Glutamatergic neuron (in vitro differentiated cells): ENCODE measurements around the gene CFAP107. TPM values are rescaled to one million over a fixed set of nuclear protein-coding genes. Genes with fewer than 3 reads are reported as not detected.

Experiments
- DNase-seq: peaks from one replicate; pipeline ENCODE4 v3.0.0; 2022
- H3K27ac Mint-ChIP-seq: one replicate; pipeline ENCODE4 v1.8.0; 2020; ENCODE audit warnings: mild to moderate bottlenecking, mixed read lengths, inconsistent platforms; ENCODE audit not compliant: unreplicated experiment
- H3K27me3 Mint-ChIP-seq: one replicate; pipeline ENCODE4 v1.8.0; 2020; ENCODE audit warnings: mild to moderate bottlenecking, moderate library complexity, mixed read lengths, inconsistent platforms; ENCODE audit not compliant: unreplicated experiment
- H3K36me3 Mint-ChIP-seq: one replicate; pipeline ENCODE4 v1.8.0; 2020; ENCODE audit warnings: mild to moderate bottlenecking, mixed read lengths, inconsistent platforms; ENCODE audit not compliant: unreplicated experiment
- H3K4me1 Mint-ChIP-seq: one replicate; pipeline ENCODE4 v1.8.0; 2020; ENCODE audit warnings: mild to moderate bottlenecking, low read depth, mixed read lengths, inconsistent platforms; ENCODE audit not compliant: unreplicated experiment
- H3K4me3 Mint-ChIP-seq: one replicate; pipeline ENCODE4 v1.8.0; 2020; ENCODE audit warnings: mild to moderate bottlenecking, mixed read lengths, inconsistent platforms; ENCODE audit not compliant: unreplicated experiment
- H3K9me3 Mint-ChIP-seq: one replicate; pipeline ENCODE4 v1.8.0; 2020; ENCODE audit warnings: mild to moderate bottlenecking, moderate library complexity, mixed read lengths, inconsistent platforms; ENCODE audit not compliant: unreplicated experiment
- CTCF ChIP-seq: fragments of 200-600 bp; sonication (generic); IDR thresholded peaks from one replicate; pipeline ENCODE4 v1.5.0; 2021; ENCODE audit not compliant: partially characterized antibody, unreplicated experiment
- total RNA-seq: library from RNA; stranded (reverse); fragmentation: NEBNext Ultra II Directional; extraction: Animal tissue kit (Norgen Biotek cat#: 25700); gene quantifications from one replicate; pipeline ENCODE4 v1.2.1, GENCODE V29; 2021; ENCODE audit not compliant: unreplicated experiment

Gene CFAP107
- total RNA-seq, 1 donor from 2014 or later: not detected

- no peak overlapping the region for H3K4me3 Mint-ChIP-seq
- no peak for TF ChIP-seq CTCF
- DNase-seq: no peak
- H3K36me3 Mint-ChIP-seq: peaks cover 4% of the 10 kb centered on the region
- peaks cover 4% of the 10 kb centered on the region for H3K9me3 Mint-ChIP-seq
- H3K27ac Mint-ChIP-seq: no peak overlapping the region
- H3K27me3 Mint-ChIP-seq: no peaks in the 10 kb centered on the region
- no peaks in the 10 kb centered on the region for H3K4me1 Mint-ChIP-seq
These were observed 37.5 kb upstream of the CFAP107 start for GRCh38 chr1:12708396-12709090.

DNA sequence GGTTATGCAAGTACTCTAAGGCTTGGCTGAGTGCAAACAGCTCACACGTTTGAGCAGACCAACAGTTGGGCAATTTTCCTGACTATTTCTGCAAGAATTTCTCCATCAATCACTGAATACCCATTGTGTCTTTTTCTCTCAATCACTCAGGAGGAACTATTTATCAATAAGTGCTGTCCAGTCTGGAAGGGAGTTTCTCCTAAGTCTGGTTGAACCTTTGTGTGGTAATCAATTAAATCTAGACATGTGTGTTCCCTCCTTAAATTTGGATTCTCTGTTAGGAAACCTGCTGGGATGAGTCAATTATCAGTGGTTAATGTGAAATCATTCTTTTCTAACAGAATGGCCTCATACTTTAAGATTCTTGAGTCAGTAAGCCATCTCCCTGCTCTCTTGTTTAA, 36.9 kb upstream of the CFAP107 start:
- TF ChIP-seq CTCF: no peak
- no peaks in the 10 kb centered on the region for H3K4me1 Mint-ChIP-seq
- no peak overlapping the region for H3K4me3 Mint-ChIP-seq
- peaks cover 4% of the 10 kb centered on the region for H3K36me3 Mint-ChIP-seq
- no peak for DNase-seq
- no peak overlapping the region for H3K27ac Mint-ChIP-seq
- H3K9me3 Mint-ChIP-seq: peaks cover 1% of the 10 kb centered on the region
- H3K27me3 Mint-ChIP-seq: no peaks in the 10 kb centered on the region

DNA sequence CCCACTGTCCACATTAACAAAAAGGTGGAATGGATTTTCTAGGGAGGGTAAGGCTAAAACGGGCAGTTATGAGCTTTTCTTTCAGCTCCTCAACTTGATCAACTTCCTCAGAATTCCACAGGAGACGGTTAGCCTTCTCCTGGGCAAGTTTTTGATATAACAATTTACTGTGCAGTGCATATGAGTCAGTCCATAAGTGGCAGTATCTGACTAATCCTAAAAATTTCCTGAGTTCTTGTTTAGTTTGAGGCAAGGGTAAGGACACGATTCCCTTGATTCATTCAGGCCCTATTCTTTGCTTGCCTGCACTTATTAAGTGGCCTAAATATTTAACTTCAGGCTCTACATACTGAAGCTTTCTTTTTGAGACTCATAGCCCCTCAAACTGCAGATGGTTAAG, 36.3 kb upstream of the CFAP107 start:
- H3K9me3 Mint-ChIP-seq: no peaks in the 10 kb centered on the region
- no peaks in the 10 kb centered on the region for H3K27me3 Mint-ChIP-seq
- H3K4me1 Mint-ChIP-seq: no peaks in the 10 kb centered on the region
- H3K36me3 Mint-ChIP-seq: peaks cover 4% of the 10 kb centered on the region
- no peak for TF ChIP-seq CTCF
- no peak overlapping the region for H3K27ac Mint-ChIP-seq
- H3K4me3 Mint-ChIP-seq: no peak overlapping the region
- no peak for DNase-seq

GRCh38 chr1:12711536-12711935, 34.5 kb upstream of the CFAP107 start:
- H3K4me3 Mint-ChIP-seq: no peak overlapping the region
- H3K4me1 Mint-ChIP-seq: no peaks in the 10 kb centered on the region
- H3K36me3 Mint-ChIP-seq: no peaks in the 10 kb centered on the region
- no peak for DNase-seq
- no peaks in the 10 kb centered on the region for H3K27me3 Mint-ChIP-seq
- H3K27ac Mint-ChIP-seq: no peak overlapping the region
- no peak for TF ChIP-seq CTCF
- no peaks in the 10 kb centered on the region for H3K9me3 Mint-ChIP-seq

DNA sequence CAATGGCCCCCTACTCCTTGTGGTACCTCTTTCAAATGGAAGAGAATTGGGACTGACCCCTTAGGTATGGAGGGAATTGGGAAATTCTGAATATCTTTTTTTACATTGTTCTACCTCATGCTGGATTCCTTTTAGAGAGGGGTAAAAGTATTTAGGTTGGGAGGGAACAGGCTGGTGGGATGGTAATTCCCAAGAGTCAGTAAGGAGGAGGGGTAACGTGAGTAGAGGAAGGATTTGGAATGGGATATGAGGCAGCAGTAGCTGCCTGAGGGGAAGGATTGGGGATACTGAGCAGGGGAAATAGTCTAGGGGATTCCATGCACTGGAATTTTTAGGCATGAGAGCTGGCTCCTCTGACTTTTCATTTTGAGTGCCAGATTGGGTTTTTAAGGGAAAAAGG, 33.9 kb upstream of the CFAP107 start:
- Mint-ChIP-seq H3K4me1 (no peaks in the 10 kb centered on the region), H3K27ac (no peak overlapping the region)

More for the DNA sequence above, 33.9 kb upstream of the CFAP107 start:
- no peaks in the 10 kb centered on the region for H3K36me3 Mint-ChIP-seq
- H3K4me3 Mint-ChIP-seq: no peak overlapping the region
- no peaks in the 10 kb centered on the region for H3K9me3 Mint-ChIP-seq
- no peaks in the 10 kb centered on the region for H3K27me3 Mint-ChIP-seq
- TF ChIP-seq CTCF: no peak
- DNase-seq: no peak
